ENCODE data around the gene GP9. TPM values are rescaled to one million over a fixed set of nuclear protein-coding genes. Genes with fewer than 3 reads are reported as not detected.

Gene GP9
- total RNA-seq, 4 donors from 2014 or later, result not detected

DNA sequence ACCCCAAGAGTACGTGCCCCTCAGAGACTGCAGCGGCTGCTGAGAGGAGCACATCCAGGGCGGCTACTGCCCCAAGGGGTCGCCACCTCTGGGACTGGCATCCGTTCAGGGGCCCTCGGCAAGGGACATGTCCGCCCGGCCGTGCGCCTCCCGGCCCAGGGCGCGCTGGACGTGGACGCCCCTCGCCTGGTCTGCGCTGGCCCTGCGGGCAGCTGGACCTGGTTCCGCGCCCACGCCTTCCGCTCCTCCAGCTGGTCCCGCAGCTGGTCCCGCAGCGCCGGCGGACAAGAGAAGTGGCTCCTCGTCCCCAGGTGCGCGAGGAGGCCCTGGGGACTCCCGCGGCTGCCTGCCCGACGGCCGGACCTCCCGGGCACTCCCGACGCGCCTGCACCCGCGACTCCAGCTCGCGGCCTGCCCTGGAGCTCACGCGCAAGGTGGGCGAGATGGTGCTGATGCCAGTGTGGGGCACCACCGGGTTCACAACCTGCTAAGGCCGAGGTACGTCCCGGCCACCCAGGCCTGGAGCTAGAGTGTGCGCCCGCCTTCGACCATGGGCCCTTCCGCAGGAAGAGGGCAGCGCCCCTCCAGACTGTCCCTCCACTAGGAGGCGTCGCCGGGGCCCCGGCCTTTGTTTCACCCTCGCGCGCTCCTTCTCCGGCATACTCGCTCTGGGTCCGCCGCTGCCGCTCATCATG, 14.4 kb upstream of the GP9 start:
- peak overlapping the region; percentile 30 for H3K4me3 ChIP-seq

DNA sequence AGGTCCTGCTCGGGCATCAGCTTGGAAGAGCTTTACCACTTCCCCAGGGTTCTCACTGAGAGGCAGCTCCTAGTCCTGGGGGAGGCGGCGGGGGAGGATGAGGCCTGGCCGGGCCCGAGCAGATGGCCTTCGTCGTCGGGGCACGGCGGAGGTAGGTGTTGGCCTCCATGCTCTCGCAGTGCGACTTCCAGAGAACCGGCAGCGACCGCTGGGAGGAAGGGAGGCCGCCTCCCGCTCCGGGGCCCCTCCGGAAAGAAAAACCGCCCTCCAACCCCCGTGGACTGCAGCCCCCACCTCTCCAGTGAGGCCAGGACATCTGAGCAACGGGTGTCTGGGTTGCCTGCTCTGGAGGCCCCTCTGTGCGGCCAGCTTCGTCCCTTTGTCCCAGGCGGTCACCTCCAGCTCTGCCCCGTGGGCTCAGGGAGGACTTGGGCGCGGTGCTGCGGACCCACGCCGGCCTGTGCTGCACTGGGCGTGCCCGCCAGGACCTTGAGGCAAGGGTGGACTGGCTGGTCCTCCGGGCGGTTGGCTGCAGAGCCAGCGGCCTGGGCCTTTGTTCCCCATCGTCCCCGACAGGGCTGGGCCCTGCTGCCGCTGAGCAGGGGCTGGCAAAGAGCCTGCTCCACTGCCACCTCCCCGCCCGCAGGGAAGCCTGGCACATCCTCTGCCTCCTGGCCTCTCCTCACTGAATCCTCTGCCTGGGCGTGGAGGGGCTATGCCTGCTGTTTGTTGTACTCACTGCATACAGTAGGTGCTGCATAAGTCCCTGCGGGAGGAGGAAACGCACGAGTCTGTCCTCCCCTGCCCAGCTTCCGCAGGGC, 13.6 kb upstream of the GP9 start:
- Histone ChIP-seq H3K9me3 (no peaks in the 10 kb centered on the region), H3K36me3 (no peaks in the 10 kb centered on the region), H3K27ac (no peak overlapping the region), H3K27me3 (peaks cover 17% of the 10 kb centered on the region), H3K4me3 (no peak overlapping the region), H3K4me1 (peaks cover 13% of the 10 kb centered on the region)
- TF ChIP-seq EP300 (IDR thresholded peaks at IDR 0.05), result no peak
- TF ChIP-seq, protein P1, sequence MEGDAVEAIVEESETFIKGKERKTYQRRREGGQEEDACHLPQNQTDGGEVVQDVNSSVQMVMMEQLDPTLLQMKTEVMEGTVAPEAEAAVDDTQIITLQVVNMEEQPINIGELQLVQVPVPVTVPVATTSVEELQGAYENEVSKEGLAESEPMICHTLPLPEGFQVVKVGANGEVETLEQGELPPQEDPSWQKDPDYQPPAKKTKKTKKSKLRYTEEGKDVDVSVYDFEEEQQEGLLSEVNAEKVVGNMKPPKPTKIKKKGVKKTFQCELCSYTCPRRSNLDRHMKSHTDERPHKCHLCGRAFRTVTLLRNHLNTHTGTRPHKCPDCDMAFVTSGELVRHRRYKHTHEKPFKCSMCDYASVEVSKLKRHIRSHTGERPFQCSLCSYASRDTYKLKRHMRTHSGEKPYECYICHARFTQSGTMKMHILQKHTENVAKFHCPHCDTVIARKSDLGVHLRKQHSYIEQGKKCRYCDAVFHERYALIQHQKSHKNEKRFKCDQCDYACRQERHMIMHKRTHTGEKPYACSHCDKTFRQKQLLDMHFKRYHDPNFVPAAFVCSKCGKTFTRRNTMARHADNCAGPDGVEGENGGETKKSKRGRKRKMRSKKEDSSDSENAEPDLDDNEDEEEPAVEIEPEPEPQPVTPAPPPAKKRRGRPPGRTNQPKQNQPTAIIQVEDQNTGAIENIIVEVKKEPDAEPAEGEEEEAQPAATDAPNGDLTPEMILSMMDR (IDR thresholded peaks at IDR 0.05), result no peak
- TF ChIP-seq POLR2A (IDR thresholded peaks at IDR 0.05), result no peak
- TF ChIP-seq POLR2AphosphoS5 (IDR thresholded peaks at IDR 0.05), result no peak
- WGBS, result 88% methylated on average over 6 of the region's 46 CpGs
- no peak for DNase-seq (ENCODE audit: low spot score in 2 of 2)

More for the DNA sequence above, 14.4 kb upstream of the GP9 start:
- Histone ChIP-seq H3K9me3 (no peaks in the 10 kb centered on the region), H3K4me1 (peaks cover 13% of the 10 kb centered on the region), H3K27ac (no peak overlapping the region), H3K27me3 (peaks cover 17% of the 10 kb centered on the region), H3K36me3 (no peaks in the 10 kb centered on the region)
- WGBS, result 10% methylated on average over 18 of the region's 67 CpGs
- TF ChIP-seq EP300 (IDR thresholded peaks at IDR 0.05) (no peak), POLR2A (IDR thresholded peaks at IDR 0.05) (no peak), POLR2AphosphoS5 (IDR thresholded peaks at IDR 0.05) (no peak)
- TF ChIP-seq, protein P1 (IDR thresholded peaks at IDR 0.05), result no peak
- DNase-seq (ENCODE audit: low spot score in 2 of 2), result no peak

DNA sequence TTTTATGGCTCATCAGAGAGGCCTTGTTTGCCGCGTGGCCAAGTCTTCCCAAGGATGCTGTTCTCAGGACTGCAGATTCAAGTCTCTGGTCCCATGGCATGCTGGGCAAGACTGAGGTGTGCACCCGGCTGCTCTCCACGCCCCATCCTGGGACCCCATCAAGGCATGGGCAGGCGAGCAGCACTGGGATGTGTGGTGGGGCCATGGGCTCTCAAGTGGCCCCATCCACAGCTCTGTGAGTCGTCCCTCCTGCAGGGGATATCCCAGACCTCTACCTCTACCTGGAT, 13.1 kb upstream of the GP9 start:
- WGBS, result 76% methylated on average over 6 of the region's 6 CpGs
- TF ChIP-seq EP300 (IDR thresholded peaks at IDR 0.05) (no peak), POLR2A (IDR thresholded peaks at IDR 0.05) (no peak), POLR2AphosphoS5 (IDR thresholded peaks at IDR 0.05) (no peak)
- TF ChIP-seq, protein P1 (IDR thresholded peaks at IDR 0.05), result no peak
- Histone ChIP-seq H3K4me3 (no peak overlapping the region), H3K4me1 (peaks cover 19% of the 10 kb centered on the region), H3K36me3 (no peaks in the 10 kb centered on the region), H3K27ac (no peak overlapping the region), H3K27me3 (peaks cover 17% of the 10 kb centered on the region), H3K9me3 (no peaks in the 10 kb centered on the region)
- no peak for DNase-seq (ENCODE audit: low spot score in 2 of 2)

DNA sequence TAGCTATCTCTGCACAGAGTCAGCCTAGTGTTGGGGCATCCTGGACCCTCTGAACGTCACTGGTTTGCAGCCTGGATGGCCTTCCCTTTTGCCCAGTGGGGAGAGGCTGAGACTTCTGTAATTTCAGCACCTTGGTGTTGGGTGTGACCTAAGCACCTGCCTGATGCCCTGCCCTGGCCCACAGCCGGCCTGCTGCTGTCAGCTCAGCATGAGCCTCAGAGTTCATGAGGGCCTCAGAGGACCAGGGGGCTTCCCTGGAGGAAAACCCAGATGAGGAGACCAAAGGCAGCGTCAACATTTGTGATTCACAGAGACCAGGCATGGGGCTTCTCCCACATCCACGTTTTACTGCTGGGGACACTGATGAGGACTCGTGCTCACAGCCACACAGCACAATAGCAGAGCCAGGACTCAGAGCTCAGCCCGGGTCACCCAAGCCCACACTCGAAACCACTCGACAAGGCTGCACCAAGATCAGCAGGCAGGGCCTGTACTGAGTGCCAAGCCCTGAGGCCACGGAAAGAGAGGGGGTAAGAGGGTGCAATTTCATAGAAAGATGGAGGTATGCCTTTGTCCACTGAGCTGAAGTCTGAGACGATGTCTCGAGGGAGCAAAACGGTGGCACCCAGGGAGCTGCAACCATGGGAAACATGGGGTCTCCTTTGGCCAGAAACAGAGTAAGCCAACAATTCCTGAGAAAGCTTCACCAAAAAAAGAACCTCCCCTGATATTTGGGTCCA, 9.9 kb upstream of the GP9 start:
- Histone ChIP-seq H3K27me3 (peaks cover 14% of the 10 kb centered on the region), H3K4me3 (no peak overlapping the region), H3K4me1 (peaks cover 30% of the 10 kb centered on the region), H3K9me3 (no peaks in the 10 kb centered on the region), H3K27ac (no peak overlapping the region), H3K36me3 (no peaks in the 10 kb centered on the region)
- TF ChIP-seq POLR2A (IDR thresholded peaks at IDR 0.05) (no peak), EP300 (IDR thresholded peaks at IDR 0.05) (no peak), POLR2AphosphoS5 (IDR thresholded peaks at IDR 0.05) (no peak)
- TF ChIP-seq, protein P1 (IDR thresholded peaks at IDR 0.05), result no peak
- no peak for DNase-seq (ENCODE audit: low spot score in 2 of 2)
- WGBS, result 84% methylated on average over 11 of the region's 12 CpGs

Measured in suprapubic skin (tissue), 4 donors.